ENCODE data around the gene SKI. TPM values are rescaled to one million over a fixed set of nuclear protein-coding genes. Genes with fewer than 3 reads are reported as not detected.

Gene SKI
- total RNA-seq, 1 donor, result 48.9 TPM

DNA sequence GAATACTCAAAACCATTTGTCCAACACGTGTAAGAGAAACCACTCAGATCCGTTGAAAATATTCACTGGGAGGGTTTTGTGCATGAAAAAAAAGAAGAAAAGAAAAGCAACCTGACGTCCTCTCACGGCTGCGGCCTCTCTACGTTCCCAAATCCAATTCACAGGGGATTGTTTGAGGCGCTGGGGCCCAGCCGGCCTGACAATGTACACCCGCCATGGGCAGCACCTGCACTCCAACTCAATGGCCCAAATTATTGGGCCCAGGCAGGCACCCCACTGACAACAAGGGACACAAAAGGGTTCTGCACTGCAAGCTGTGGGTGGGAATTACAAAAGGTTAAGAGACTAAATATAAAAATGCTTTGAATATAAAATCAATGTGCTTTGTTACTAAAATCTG, 121.7 kb downstream of the SKI start:
- no peaks in the 10 kb centered on the region for H4K20me1 ChIP-seq (ENCODE audit: insufficient read depth, low read length)
- H3K27ac ChIP-seq (ENCODE audit: low read depth, low read length), result no peak overlapping the region
- no peaks in the 10 kb centered on the region for H3K4me1 ChIP-seq (ENCODE audit: insufficient read depth, low read length)
- peak; percentile 55 for DNase-seq (ENCODE audit: insufficient read length, low spot score, missing footprints)
- no peaks in the 10 kb centered on the region for H3K79me2 ChIP-seq (ENCODE audit: insufficient read depth, low read length)
- no peaks in the 10 kb centered on the region for H3K36me3 ChIP-seq (ENCODE audit: insufficient read depth, low read length)
- no peaks in the 10 kb centered on the region for H3K27me3 ChIP-seq (ENCODE audit: insufficient read depth, low read length)
- H3K4me3 ChIP-seq (ENCODE audit: insufficient read depth, low read length), result no peak overlapping the region
- H3K4me2 ChIP-seq (ENCODE audit: insufficient read depth, low read length), result no peak overlapping the region
- TF ChIP-seq CTCF (IDR thresholded peaks at IDR 0.05; ENCODE audit: extremely low read depth, low read depth, low read length), result no peak
- H3K9me3 ChIP-seq (ENCODE audit: low read depth, low read length), result no peaks in the 10 kb centered on the region
- H2AFZ ChIP-seq (ENCODE audit: low read length), result no peak overlapping the region

- H4K20me1 ChIP-seq (ENCODE audit: insufficient read depth, low read length), result no peaks in the 10 kb centered on the region
- H3K4me1 ChIP-seq (ENCODE audit: insufficient read depth, low read length), result no peaks in the 10 kb centered on the region
Measured at GRCh38 chr1:2350501-2350900, 122.4 kb downstream of the SKI start.

DNA sequence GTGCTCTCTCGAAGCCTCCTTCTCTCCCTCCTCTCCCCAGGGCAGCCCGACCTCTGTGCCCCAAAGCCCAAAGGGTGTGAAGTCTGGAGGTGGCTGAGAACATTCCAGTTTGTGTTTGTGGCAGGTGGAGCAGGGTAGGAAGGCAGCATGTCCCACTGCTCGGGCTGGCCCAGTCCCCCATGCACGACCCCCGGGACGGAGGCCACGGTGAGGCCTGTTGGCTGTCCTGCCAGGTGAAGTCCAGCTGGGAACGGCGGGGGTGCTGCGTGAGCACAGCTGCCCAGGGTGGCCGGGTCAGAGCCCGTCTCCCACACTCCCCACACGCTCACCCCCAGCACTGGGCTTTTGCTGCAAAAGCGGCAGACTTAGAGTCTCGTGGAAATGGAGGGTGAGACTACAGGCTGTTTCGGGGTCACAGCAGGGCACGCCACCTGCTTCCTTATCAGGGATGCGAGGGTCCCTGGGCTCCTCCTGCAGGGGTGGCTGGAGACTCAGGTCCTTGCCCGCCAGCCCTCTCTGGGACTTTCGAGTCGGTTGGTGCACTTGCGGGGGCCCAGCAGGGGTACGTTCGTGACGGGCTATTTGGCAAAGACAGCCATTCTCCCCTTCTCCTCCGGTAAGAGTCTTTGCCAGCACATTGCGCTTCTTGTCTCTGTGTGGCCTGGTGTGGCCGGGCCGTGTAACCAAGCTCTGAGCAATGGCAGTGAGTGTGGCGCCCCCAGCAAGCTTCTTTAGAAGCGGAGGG, 123.0 kb downstream of the SKI start:
- DNase-seq (ENCODE audit: insufficient read length, low spot score, missing footprints), result peak; percentile 70
- Histone ChIP-seq H3K9me3 (ENCODE audit: low read depth, low read length) (no peaks in the 10 kb centered on the region), H3K27me3 (ENCODE audit: insufficient read depth, low read length) (no peaks in the 10 kb centered on the region), H3K4me1 (ENCODE audit: insufficient read depth, low read length) (no peaks in the 10 kb centered on the region), H3K36me3 (ENCODE audit: insufficient read depth, low read length) (no peaks in the 10 kb centered on the region), H3K4me2 (ENCODE audit: insufficient read depth, low read length) (no peak overlapping the region), H2AFZ (ENCODE audit: low read length) (no peak overlapping the region), H3K4me3 (ENCODE audit: insufficient read depth, low read length) (no peak overlapping the region), H4K20me1 (ENCODE audit: insufficient read depth, low read length) (no peaks in the 10 kb centered on the region), H3K27ac (ENCODE audit: low read depth, low read length) (no peak overlapping the region), H3K79me2 (ENCODE audit: insufficient read depth, low read length) (no peaks in the 10 kb centered on the region)
- TF ChIP-seq CTCF (IDR thresholded peaks at IDR 0.05; ENCODE audit: extremely low read depth, low read depth, low read length), result no peak

More at GRCh38 chr1:2350501-2350900, 122.4 kb downstream of the SKI start:
- peak; percentile 87 for DNase-seq (ENCODE audit: insufficient read length, low spot score, missing footprints)
- Histone ChIP-seq H2AFZ (ENCODE audit: low read length) (no peak overlapping the region), H3K27me3 (ENCODE audit: insufficient read depth, low read length) (no peaks in the 10 kb centered on the region), H3K36me3 (ENCODE audit: insufficient read depth, low read length) (no peaks in the 10 kb centered on the region), H3K27ac (ENCODE audit: low read depth, low read length) (no peak overlapping the region), H3K79me2 (ENCODE audit: insufficient read depth, low read length) (no peaks in the 10 kb centered on the region), H3K9me3 (ENCODE audit: low read depth, low read length) (no peaks in the 10 kb centered on the region), H3K4me2 (ENCODE audit: insufficient read depth, low read length) (no peak overlapping the region), H3K4me3 (ENCODE audit: insufficient read depth, low read length) (no peak overlapping the region)
- no peak for TF ChIP-seq CTCF (IDR thresholded peaks at IDR 0.05; ENCODE audit: extremely low read depth, low read depth, low read length)

GRCh38 chr1:2351723-2352122, 123.6 kb downstream of the SKI start:
- Histone ChIP-seq H3K9me3 (ENCODE audit: low read depth, low read length) (no peaks in the 10 kb centered on the region), H3K79me2 (ENCODE audit: insufficient read depth, low read length) (no peaks in the 10 kb centered on the region), H3K4me2 (ENCODE audit: insufficient read depth, low read length) (no peak overlapping the region), H2AFZ (ENCODE audit: low read length) (no peak overlapping the region), H3K36me3 (ENCODE audit: insufficient read depth, low read length) (no peaks in the 10 kb centered on the region), H3K4me3 (ENCODE audit: insufficient read depth, low read length) (no peak overlapping the region), H3K27me3 (ENCODE audit: insufficient read depth, low read length) (no peaks in the 10 kb centered on the region), H3K27ac (ENCODE audit: low read depth, low read length) (no peak overlapping the region), H3K4me1 (ENCODE audit: insufficient read depth, low read length) (no peaks in the 10 kb centered on the region), H4K20me1 (ENCODE audit: insufficient read depth, low read length) (no peaks in the 10 kb centered on the region)
- no peak for TF ChIP-seq CTCF (IDR thresholded peaks at IDR 0.05; ENCODE audit: extremely low read depth, low read depth, low read length)
- peak; percentile 82 for DNase-seq (ENCODE audit: insufficient read length, low spot score, missing footprints)
